GM18507 (cell line): ENCODE measurements around the gene FARP1.

Source experiments
- DNase-seq: peaks from one replicate; pipeline ENCODE4 v3.0.0; 2011; ENCODE audit warnings: low read depth; ENCODE audit not compliant: insufficient read length; ENCODE audit errors: extremely low spot score
- FAIRE-seq: peaks from 2 replicates; lab custom pipeline; 2011; peaks lifted over from hg19 to GRCh38; lab: Jason Lieb, UNC

The FARP1 gene

GRCh38 chr13:98315466-98315865 lies 172.6 kb downstream of the FARP1 start:
- DNase-seq (no peak), FAIRE-seq (no peak)

- FAIRE-seq (no peak), DNase-seq (no peak)
These were observed 173.0 kb downstream of the FARP1 start for GRCh38 chr13:98315902-98316301.

DNA sequence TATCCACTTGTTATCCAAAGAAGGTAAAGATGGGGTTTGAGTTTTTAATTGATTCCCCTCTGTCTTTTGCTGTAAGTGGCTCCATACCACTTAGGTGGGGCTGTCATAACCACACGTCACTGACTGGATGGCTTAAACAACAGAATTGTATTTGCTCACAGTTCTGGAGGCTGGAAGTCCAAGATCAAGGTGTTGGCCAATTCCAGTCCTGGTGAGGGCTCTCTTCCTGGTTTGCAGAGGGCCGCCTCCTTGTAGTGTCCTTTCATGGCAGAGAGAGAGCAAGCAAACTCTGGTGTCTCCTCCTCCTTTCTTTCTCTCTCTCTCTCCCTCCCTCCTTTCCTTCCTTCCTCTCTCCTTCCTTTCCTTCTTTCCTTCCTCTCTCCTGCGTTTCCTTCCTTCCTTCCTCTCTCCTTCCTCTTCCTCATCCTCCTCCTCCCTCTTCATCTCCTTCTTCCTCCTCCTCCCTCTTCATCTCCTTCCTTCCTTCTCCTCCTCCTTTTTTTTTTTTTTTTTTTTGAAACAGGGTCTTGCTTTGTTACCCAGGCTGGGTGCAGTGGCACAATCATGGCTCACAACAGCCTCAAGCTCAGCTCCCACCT lies 174.8 kb downstream of the FARP1 start:
- FAIRE-seq: no peak
- DNase-seq: no peak

DNA sequence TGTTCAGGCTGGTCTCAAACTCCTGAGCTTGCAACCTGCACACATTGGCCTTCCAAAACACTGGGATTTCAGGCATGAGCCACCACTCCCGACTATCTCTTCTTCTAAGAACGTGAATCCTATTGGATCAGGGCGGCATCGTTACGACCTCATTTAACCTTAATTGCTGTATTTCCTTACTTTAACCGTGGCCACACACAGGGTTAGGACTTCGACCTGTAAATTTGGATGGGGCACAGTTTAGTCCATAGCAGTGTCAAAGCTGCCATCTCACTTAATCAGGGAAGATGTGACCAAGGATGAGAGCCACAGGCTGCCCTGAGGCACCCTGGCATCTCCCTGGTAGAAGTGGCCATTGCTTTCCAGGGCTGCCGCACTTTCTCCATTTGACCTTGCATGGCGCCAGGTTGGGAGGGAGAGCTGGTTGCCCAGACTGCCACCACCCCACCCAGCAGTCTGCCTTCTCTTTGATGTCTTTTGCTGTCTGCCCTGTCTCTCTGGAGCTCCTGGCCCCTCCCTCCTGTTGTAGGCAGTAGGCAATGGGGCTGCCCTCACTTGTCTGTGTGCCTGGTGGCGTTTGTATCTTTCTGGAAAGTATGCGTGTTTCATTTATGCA lies 175.5 kb downstream of the FARP1 start:
- DNase-seq (no peak), FAIRE-seq (no peak)

- DNase-seq (no peak), FAIRE-seq (no peak)
These were observed 177.7 kb downstream of the FARP1 start for GRCh38 chr13:98320561-98321105.

DNA sequence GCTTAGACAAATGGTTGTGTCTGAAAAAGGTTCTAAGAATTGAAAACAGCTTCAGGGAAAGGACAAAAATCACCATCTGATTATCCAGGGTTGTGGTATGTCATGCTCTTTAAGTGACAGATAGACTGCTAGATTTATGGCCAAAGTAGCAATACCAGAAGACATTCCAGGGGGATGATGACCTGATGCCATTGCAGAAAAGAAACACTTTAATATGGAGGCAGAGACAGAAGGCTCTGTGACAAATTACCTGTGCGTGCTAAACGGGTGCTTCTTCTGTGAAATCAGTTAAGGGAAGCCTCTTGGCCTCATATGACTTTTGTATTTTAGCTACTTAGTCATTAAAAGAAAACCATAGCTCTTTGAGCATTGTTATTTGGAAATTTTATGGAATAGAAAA lies 178.5 kb downstream of the FARP1 start:
- no peak for FAIRE-seq

DNA sequence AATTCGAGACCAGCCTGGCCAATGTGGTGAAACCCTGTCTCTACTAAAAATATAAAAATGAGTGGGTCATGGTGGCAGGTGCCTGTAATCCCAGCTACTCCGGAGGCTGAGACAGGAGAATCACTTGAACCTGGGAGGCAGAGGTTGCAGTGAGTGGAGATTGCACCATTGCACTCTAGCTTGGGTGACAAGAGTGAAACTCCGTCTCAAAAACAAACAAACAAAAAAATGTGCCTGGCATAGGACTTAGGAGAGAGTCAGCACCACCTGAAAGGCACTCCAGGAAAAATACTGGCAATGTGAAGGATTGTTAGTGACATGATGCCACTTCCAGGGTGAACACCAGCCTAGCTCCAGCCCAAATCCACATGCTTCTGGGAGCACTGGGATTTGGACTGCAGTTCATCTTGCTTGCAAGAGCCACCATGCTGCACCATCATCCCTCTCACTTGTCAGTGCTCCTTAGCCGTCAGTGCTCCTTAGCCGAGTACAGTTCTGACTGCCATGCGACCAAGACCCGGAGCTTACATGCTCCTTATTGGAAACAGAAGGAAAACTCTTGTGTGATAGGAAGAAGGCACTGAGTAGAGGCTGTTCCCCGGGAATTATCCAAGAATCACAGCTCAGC lies 179.3 kb downstream of the FARP1 start:
- DNase-seq: no peak
- no peak for FAIRE-seq

More for the DNA sequence above, 178.5 kb downstream of the FARP1 start:
- no peak for DNase-seq

DNA sequence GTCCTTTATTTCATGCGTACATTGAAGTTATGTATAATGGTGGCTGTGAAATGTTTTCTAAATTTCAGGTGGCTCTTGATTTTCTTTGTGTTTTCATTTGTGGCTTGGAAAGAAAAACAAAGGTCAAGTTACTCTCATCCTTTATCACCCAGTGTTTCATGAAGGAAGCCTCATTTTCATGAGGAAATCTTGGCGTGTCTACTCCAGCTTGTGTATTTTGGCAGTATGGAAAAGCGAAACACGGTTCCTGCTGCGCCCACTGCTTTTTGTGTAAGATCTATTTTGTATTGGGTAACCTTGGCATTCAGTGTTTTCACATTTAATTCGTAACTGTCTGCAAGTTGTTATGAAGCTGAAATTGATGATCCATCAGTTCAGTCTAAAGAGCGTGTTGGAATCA lies 181.2 kb downstream of the FARP1 start:
- DNase-seq: no peak
- no peak for FAIRE-seq

DNA sequence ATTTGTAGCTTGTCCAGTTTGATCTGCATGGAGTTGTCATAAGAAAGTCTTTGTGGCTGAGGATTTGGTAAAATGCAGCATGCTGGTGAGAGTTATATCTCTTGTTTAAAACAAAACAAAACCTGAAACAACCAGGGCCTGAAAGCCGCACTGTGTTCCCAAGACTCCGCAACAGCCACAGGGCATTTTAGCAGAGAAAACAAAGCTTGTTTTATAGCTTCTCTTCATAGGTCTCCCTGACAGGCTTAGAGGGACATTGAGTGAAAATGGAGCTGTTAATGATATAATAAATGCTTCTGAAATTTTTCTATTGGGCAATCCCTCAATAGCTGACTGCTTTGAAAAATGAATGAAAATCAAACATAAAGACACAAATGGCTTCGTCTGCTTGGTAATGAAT lies 182.8 kb downstream of the FARP1 start:
- DNase-seq (no peak), FAIRE-seq (no peak)

- FAIRE-seq (no peak), DNase-seq (no peak)
These were observed 183.4 kb downstream of the FARP1 start for GRCh38 chr13:98326291-98326690.

GRCh38 chr13:98327371-98328270 lies 184.7 kb downstream of the FARP1 start:
- DNase-seq: no peak

DNA sequence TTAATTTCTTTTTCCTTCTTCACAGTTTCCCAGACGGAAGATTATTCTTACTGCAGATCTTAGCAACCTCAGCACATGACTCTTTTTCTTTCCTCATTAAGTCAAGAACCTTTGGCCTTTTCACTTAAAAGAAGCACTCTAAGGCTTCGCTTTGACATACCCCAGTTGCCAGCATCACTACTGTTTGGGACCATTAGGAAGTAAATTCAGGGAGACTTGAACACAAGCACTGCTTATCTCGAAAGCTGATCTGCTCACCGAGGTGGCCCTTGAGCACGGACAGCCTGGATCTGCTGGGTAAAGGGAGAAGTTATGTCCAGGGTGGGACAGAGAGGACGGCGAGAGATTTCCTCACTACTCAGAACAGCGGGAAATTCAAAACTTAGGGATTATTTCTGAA lies 185.6 kb downstream of the FARP1 start:
- no peak for DNase-seq
- FAIRE-seq: no peak

More at GRCh38 chr13:98327371-98328270, 184.7 kb downstream of the FARP1 start:
- no peak for FAIRE-seq

GRCh38 chr13:98332222-98332621 lies 189.3 kb downstream of the FARP1 start:
- DNase-seq: no peak
- FAIRE-seq: no peak

- no peak for FAIRE-seq
- no peak for DNase-seq
These were observed 189.8 kb downstream of the FARP1 start for GRCh38 chr13:98332691-98333090.

GRCh38 chr13:98333486-98333885 lies 190.6 kb downstream of the FARP1 start:
- FAIRE-seq: no peak
- DNase-seq: no peak

GRCh38 chr13:98334620-98335205 lies 191.8 kb downstream of the FARP1 start:
- FAIRE-seq (no peak), DNase-seq (no peak)

DNA sequence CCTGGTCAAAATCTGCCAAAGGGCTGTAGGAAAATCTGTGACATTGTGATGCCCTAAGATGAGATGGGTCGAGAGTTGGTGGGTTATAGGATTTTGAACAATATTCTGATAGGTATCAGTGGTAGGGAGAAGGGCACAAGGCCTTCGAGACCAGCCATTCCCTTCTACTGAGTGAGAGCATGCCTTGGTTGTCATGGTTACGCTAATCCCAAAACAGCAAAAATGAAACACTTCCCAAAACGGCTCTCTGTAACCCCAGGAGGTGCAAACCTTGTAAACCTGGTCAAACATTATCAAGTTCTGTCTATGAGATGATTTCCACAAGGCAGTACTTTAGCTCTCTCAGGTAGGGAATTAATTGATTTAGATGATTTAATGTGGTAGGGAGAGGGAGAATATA lies 192.8 kb downstream of the FARP1 start:
- DNase-seq (no peak), FAIRE-seq (no peak)

DNA sequence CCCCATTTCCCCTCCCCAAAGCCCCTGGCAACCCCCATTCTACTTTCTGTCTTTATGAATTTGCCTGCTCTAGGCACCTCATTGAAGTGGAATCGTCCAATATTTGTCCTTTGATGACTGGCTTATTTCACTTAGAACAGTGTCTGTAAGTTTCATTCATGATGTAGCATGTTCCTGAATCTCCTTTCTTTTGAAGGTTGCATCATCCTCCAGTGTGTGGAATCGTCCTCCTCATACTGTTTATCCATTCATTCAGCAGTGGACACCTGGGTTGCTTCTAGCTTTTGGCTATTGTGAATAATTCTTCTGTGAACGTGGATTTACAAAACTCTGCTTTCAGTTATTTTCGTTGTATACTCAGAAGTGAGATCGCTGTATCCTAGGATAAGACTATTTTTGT lies 195.4 kb downstream of the FARP1 start:
- no peak for FAIRE-seq
- no peak for DNase-seq

DNA sequence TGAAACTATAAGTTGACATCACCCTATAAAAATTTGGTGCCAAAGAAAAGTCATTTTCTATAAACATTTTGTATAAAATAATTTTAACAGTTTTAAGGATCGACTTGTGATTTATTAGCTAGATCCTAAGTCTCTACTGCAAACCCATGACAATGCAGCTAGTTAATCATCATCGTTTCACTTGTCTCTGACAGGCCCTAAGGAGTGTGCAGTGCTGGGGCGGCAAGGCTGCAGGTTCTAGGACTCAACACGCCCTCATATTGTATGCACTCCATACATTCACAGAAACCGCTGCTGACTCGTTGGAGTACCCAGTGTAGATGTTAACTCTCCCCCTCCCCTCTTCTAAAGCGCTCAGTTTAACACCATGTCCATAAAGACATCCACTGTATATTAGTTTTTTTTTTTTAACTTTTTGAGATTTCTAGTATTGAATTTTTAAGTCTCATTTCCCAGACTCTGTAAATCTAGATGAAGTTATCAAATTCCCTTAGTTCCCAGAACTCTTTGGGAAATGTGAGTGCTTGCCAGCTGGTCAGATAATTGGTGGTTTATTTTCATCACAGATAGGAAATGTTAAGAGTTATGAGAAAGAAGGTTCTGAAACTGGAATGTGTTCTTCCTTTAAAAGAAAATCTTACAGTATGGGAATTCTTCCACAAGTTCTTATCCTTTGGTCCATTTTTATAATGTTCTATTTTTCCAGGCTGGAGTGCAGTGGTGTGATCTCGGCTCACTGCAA lies 197.0 kb downstream of the FARP1 start:
- FAIRE-seq (no peak), DNase-seq (no peak)
